ENCODE measurements around the gene RNF2. TPM values are rescaled to one million over a fixed set of nuclear protein-coding genes. Genes with fewer than 3 reads are reported as not detected.

The RNF2 gene
- total RNA-seq, 1 experiment from 2014 or later: 23.3 TPM

GRCh38 chr1:185104083-185104482 lies 58.7 kb downstream of the RNF2 start:
- TF ChIP-seq, protein P1, sequence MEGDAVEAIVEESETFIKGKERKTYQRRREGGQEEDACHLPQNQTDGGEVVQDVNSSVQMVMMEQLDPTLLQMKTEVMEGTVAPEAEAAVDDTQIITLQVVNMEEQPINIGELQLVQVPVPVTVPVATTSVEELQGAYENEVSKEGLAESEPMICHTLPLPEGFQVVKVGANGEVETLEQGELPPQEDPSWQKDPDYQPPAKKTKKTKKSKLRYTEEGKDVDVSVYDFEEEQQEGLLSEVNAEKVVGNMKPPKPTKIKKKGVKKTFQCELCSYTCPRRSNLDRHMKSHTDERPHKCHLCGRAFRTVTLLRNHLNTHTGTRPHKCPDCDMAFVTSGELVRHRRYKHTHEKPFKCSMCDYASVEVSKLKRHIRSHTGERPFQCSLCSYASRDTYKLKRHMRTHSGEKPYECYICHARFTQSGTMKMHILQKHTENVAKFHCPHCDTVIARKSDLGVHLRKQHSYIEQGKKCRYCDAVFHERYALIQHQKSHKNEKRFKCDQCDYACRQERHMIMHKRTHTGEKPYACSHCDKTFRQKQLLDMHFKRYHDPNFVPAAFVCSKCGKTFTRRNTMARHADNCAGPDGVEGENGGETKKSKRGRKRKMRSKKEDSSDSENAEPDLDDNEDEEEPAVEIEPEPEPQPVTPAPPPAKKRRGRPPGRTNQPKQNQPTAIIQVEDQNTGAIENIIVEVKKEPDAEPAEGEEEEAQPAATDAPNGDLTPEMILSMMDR (IDR thresholded peaks at IDR 0.05; ENCODE audit: unreplicated experiment): no peak
- H3K27ac Mint-ChIP-seq (ENCODE audit: unreplicated experiment): no peak overlapping the region
- DNase-seq: no peak
- peaks cover under 1% of the 10 kb centered on the region for H3K9me3 Mint-ChIP-seq (ENCODE audit: low read depth, unreplicated experiment)
- H3K4me1 Mint-ChIP-seq (ENCODE audit: low read depth, unreplicated experiment): no peaks in the 10 kb centered on the region
- no peaks in the 10 kb centered on the region for H3K27me3 Mint-ChIP-seq (ENCODE audit: unreplicated experiment)
- BruUV-seq (replicated peaks): no TSS peak
- intact Hi-C loops (cut with micrococcal nuclease; ENCODE audit: unreplicated experiment): loop anchor here (5.0 kb wide), 1 partner anchor 908 kb away; no protein-coding TSS in a partner anchor
- H3K36me3 Mint-ChIP-seq (ENCODE audit: insufficient read depth, unreplicated experiment): no peaks in the 10 kb centered on the region
- H3K4me3 Mint-ChIP-seq (ENCODE audit: low read depth, unreplicated experiment): no peak overlapping the region
- CTCF ChIA-PET: no interaction called here

GRCh38 chr1:185105121-185105520 lies 59.8 kb downstream of the RNF2 start:
- Mint-ChIP-seq H3K36me3 (ENCODE audit: insufficient read depth, unreplicated experiment) (no peaks in the 10 kb centered on the region), H3K4me1 (ENCODE audit: low read depth, unreplicated experiment) (no peaks in the 10 kb centered on the region), H3K27ac (ENCODE audit: unreplicated experiment) (no peak overlapping the region), H3K27me3 (ENCODE audit: unreplicated experiment) (no peaks in the 10 kb centered on the region), H3K9me3 (ENCODE audit: low read depth, unreplicated experiment) (peaks cover 6% of the 10 kb centered on the region), H3K4me3 (ENCODE audit: low read depth, unreplicated experiment) (no peak overlapping the region)
- TF ChIP-seq, protein P1 (IDR thresholded peaks at IDR 0.05; ENCODE audit: unreplicated experiment): no peak
- no peak for DNase-seq
- intact Hi-C loops (cut with micrococcal nuclease; ENCODE audit: unreplicated experiment): no loop called here
- CTCF ChIA-PET: no interaction called here
- no TSS peak for BruUV-seq (replicated peaks)

GRCh38 chr1:185108321-185108720 lies 63.0 kb downstream of the RNF2 start:
- intact Hi-C loops (cut with micrococcal nuclease; ENCODE audit: unreplicated experiment): no loop called here
- H3K4me1 Mint-ChIP-seq (ENCODE audit: low read depth, unreplicated experiment): no peaks in the 10 kb centered on the region
- no peak for DNase-seq
- H3K9me3 Mint-ChIP-seq (ENCODE audit: low read depth, unreplicated experiment): peaks cover 9% of the 10 kb centered on the region
- no peaks in the 10 kb centered on the region for H3K27me3 Mint-ChIP-seq (ENCODE audit: unreplicated experiment)
- BruUV-seq (replicated peaks): no TSS peak
- H3K4me3 Mint-ChIP-seq (ENCODE audit: low read depth, unreplicated experiment): no peak overlapping the region
- CTCF ChIA-PET: no interaction called here
- no peak overlapping the region for H3K27ac Mint-ChIP-seq (ENCODE audit: unreplicated experiment)
- TF ChIP-seq, protein P1 (IDR thresholded peaks at IDR 0.05; ENCODE audit: unreplicated experiment): no peak
- no peaks in the 10 kb centered on the region for H3K36me3 Mint-ChIP-seq (ENCODE audit: insufficient read depth, unreplicated experiment)

DNA sequence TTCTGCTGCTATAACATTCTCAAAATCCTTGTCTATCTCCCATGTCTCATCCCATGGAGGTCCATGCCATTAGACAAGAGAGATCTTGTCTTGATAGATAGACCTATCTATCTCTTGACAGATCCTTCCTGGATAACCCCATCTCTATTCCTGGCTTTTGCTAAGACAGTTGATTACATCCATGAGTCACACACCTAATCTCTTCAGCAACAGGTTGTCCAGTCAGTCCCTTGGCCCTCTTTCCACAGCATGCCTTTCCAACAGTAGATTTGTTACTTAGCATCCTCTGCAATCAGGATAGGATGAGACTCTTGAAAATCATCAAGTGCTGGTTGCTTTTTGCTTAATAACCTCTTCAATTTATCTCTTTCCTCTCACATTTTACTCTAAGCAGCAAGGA lies 64.8 kb downstream of the RNF2 start:
- no peaks in the 10 kb centered on the region for H3K36me3 Mint-ChIP-seq (ENCODE audit: insufficient read depth, unreplicated experiment)
- DNase-seq: no peak
- H3K4me3 Mint-ChIP-seq (ENCODE audit: low read depth, unreplicated experiment): no peak overlapping the region
- no peaks in the 10 kb centered on the region for H3K27me3 Mint-ChIP-seq (ENCODE audit: unreplicated experiment)
- BruUV-seq (replicated peaks): no TSS peak
- TF ChIP-seq, protein P1 (IDR thresholded peaks at IDR 0.05; ENCODE audit: unreplicated experiment): no peak
- intact Hi-C loops (cut with micrococcal nuclease; ENCODE audit: unreplicated experiment): no loop called here
- CTCF ChIA-PET: no interaction called here
- peaks cover 9% of the 10 kb centered on the region for H3K9me3 Mint-ChIP-seq (ENCODE audit: low read depth, unreplicated experiment)
- no peak overlapping the region for H3K27ac Mint-ChIP-seq (ENCODE audit: unreplicated experiment)
- H3K4me1 Mint-ChIP-seq (ENCODE audit: low read depth, unreplicated experiment): no peaks in the 10 kb centered on the region
